ENCODE results near the gene IGF1.

IGF1 gene

DNA sequence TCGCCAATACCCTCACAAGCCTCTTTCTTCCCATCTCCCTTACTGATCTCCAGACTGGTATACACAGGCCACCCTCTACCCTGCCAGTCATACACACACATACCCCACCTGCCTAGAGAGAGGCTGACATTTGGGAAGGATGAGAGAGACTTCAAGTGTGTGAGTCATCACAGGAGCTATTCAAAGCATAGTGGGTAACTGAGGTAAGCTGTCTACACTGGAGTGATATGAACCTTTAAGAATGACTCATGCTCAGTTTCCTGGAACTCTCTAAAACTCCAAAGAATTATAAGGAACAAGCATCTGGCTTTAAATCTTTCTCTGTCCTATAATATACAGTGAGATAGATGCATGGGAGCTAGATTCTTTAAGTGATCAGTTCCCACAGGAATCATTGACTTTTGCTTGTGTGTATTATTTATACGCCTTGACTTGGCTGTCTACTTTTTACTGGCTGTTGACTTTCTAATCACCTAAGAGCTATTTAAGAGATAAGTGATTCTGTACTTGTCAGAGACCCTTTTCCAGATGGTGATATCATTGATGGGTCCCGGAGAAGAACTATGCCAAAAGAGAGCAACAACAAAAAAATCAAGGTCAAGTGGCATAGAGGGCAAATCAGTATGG, 5.8 kb downstream of the IGF1 start:
- H3K9me3 ChIP-seq (ENCODE audit: control insufficient read depth, low read length) = no peaks in the 10 kb centered on the region

GRCh38 chr12:102472496-102472895, 7.9 kb downstream of the IGF1 start:
- Histone ChIP-seq H3K27me3 (replicated peaks; ENCODE audit: control insufficient read depth, insufficient read depth, low read length) (no peaks in the 10 kb centered on the region), H3K9ac (ENCODE audit: low read length) (no peak overlapping the region), H3K4me1 (ENCODE audit: control insufficient read depth, insufficient read depth, low read length) (peaks cover 28% of the 10 kb centered on the region), H3K36me3 (ENCODE audit: control insufficient read depth, insufficient read depth, low read length, severe bottlenecking) (peaks cover 36% of the 10 kb centered on the region), H3K9me3 (ENCODE audit: control insufficient read depth, low read length) (no peaks in the 10 kb centered on the region), H3K4me3 (ENCODE audit: low read length) (no peak overlapping the region)
- DNase-seq (ENCODE audit: low read depth) = no peak

More for the DNA sequence above, 5.8 kb downstream of the IGF1 start:
- peaks cover 24% of the 10 kb centered on the region for H3K4me1 ChIP-seq (ENCODE audit: control insufficient read depth, insufficient read depth, low read length)
- no peak for DNase-seq (ENCODE audit: low read depth)
- peaks cover 30% of the 10 kb centered on the region for H3K36me3 ChIP-seq (ENCODE audit: control insufficient read depth, insufficient read depth, low read length, severe bottlenecking)
- H3K4me3 ChIP-seq (ENCODE audit: low read length) = no peak overlapping the region
- H3K9ac ChIP-seq (ENCODE audit: low read length) = no peak overlapping the region
- no peaks in the 10 kb centered on the region for H3K27me3 ChIP-seq (replicated peaks; ENCODE audit: control insufficient read depth, insufficient read depth, low read length)

- H3K9me3 ChIP-seq (ENCODE audit: control insufficient read depth, low read length) = no peaks in the 10 kb centered on the region
- no peaks in the 10 kb centered on the region for H3K27me3 ChIP-seq (replicated peaks; ENCODE audit: control insufficient read depth, insufficient read depth, low read length)
- no peak overlapping the region for H3K4me3 ChIP-seq (ENCODE audit: low read length)
- peaks cover 30% of the 10 kb centered on the region for H3K4me1 ChIP-seq (ENCODE audit: control insufficient read depth, insufficient read depth, low read length)
- H3K36me3 ChIP-seq (ENCODE audit: control insufficient read depth, insufficient read depth, low read length, severe bottlenecking) = peaks cover 36% of the 10 kb centered on the region
- no peak for DNase-seq (ENCODE audit: low read depth)
- H3K9ac ChIP-seq (ENCODE audit: low read length) = no peak overlapping the region
Measured at GRCh38 chr12:102471556-102471955, 8.8 kb downstream of the IGF1 start.

DNA sequence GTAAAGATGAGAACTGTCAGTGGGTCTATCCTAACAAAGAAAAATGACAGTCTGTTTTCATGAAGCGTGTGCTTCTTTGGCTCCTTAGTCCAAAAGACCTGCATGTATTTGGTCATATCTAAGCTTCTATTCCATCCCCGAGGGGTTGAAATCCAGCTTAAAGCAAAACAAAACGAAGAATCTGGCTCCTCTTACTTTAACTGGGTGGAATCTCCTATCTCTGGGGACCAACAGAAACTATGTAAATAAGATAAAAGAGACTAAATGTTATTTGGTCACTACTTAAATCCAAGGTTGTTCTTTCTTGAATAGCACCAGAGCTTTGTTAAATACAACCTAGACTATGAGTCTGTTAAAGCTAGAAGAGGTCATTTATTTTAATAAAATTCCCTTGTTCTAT, 9.4 kb downstream of the IGF1 start:
- peaks cover 36% of the 10 kb centered on the region for H3K36me3 ChIP-seq (ENCODE audit: control insufficient read depth, insufficient read depth, low read length, severe bottlenecking)
- peaks cover 30% of the 10 kb centered on the region for H3K4me1 ChIP-seq (ENCODE audit: control insufficient read depth, insufficient read depth, low read length)
- H3K27me3 ChIP-seq (replicated peaks; ENCODE audit: control insufficient read depth, insufficient read depth, low read length) = no peaks in the 10 kb centered on the region
- no peak overlapping the region for H3K9ac ChIP-seq (ENCODE audit: low read length)
- no peak overlapping the region for H3K4me3 ChIP-seq (ENCODE audit: low read length)
- H3K9me3 ChIP-seq (ENCODE audit: control insufficient read depth, low read length) = no peaks in the 10 kb centered on the region
- DNase-seq (ENCODE audit: low read depth) = no peak

- DNase-seq (ENCODE audit: low read depth) = peak; percentile 62
- H3K4me3 ChIP-seq (ENCODE audit: low read length) = no peak overlapping the region
- no peaks in the 10 kb centered on the region for H3K9me3 ChIP-seq (ENCODE audit: control insufficient read depth, low read length)
- H3K4me1 ChIP-seq (ENCODE audit: control insufficient read depth, insufficient read depth, low read length) = peaks cover 34% of the 10 kb centered on the region
- no peaks in the 10 kb centered on the region for H3K27me3 ChIP-seq (replicated peaks; ENCODE audit: control insufficient read depth, insufficient read depth, low read length)
- peak overlapping the region; percentile 50 for H3K9ac ChIP-seq (ENCODE audit: low read length)
- peaks cover 16% of the 10 kb centered on the region for H3K36me3 ChIP-seq (ENCODE audit: control insufficient read depth, insufficient read depth, low read length, severe bottlenecking)
Measured at GRCh38 chr12:102468261-102468915, 12.0 kb downstream of the IGF1 start.

DNA sequence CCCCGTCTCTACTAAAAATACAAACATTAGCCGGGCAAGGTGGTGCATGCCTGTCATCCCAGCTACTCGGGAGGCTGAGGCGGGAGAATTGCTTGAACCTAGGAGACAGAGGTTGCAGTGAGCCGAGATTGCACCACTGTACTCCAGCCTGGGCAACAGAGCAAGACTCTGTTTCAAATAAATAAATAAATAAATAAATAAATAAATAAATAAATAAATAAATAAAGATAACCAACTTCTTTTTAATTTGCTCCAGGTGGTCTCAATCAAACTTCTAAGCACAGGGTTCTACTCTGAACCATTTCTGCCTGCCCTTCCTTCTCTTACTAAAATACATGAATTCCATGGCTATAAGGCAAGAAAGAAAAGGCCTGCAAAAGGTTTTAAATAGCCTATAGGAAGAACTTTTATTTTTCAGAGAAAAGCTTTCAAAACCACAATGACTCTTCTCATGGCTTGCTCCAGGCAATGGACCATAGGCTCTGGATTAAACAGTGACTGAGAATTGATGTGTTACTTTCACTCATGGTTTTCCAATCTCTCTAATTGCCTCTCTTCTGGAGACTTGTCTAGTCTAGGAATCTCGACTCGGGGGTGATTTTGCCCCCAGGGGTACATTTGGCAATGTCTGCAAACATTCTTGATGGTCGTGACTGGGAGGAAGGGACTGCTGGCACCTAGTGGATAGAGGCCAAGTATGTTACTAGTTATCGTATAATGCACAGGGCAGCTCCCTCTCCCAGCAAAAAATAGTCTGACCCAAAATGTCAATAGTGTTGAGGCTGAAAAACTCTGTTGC, 14.4 kb downstream of the IGF1 start:
- H3K9ac ChIP-seq (ENCODE audit: low read length) = no peak overlapping the region
- peaks cover 11% of the 10 kb centered on the region for H3K36me3 ChIP-seq (ENCODE audit: control insufficient read depth, insufficient read depth, low read length, severe bottlenecking)
- no peaks in the 10 kb centered on the region for H3K9me3 ChIP-seq (ENCODE audit: control insufficient read depth, low read length)
- no peak overlapping the region for H3K4me3 ChIP-seq (ENCODE audit: low read length)
- peaks cover 51% of the 10 kb centered on the region for H3K4me1 ChIP-seq (ENCODE audit: control insufficient read depth, insufficient read depth, low read length)
- no peak for DNase-seq (ENCODE audit: low read depth)
- H3K27me3 ChIP-seq (replicated peaks; ENCODE audit: control insufficient read depth, insufficient read depth, low read length) = no peaks in the 10 kb centered on the region

- H3K4me1 ChIP-seq (ENCODE audit: control insufficient read depth, insufficient read depth, low read length) = peaks cover 45% of the 10 kb centered on the region
- H3K4me3 ChIP-seq (ENCODE audit: low read length) = peak overlapping the region; percentile 2
- peaks cover 4% of the 10 kb centered on the region for H3K36me3 ChIP-seq (ENCODE audit: control insufficient read depth, insufficient read depth, low read length, severe bottlenecking)
- no peaks in the 10 kb centered on the region for H3K9me3 ChIP-seq (ENCODE audit: control insufficient read depth, low read length)
- DNase-seq (ENCODE audit: low read depth) = no peak
- H3K27me3 ChIP-seq (replicated peaks; ENCODE audit: control insufficient read depth, insufficient read depth, low read length) = no peaks in the 10 kb centered on the region
- no peak overlapping the region for H3K9ac ChIP-seq (ENCODE audit: low read length)
Measured at GRCh38 chr12:102463659-102464249, 16.6 kb downstream of the IGF1 start.

GRCh38 chr12:102462795-102463465, 17.4 kb downstream of the IGF1 start:
- Histone ChIP-seq H3K9ac (ENCODE audit: low read length) (no peak overlapping the region), H3K4me3 (ENCODE audit: low read length) (peak overlapping the region; percentile 2), H3K4me1 (ENCODE audit: control insufficient read depth, insufficient read depth, low read length) (peaks cover 37% of the 10 kb centered on the region), H3K27me3 (replicated peaks; ENCODE audit: control insufficient read depth, insufficient read depth, low read length) (no peaks in the 10 kb centered on the region), H3K36me3 (ENCODE audit: control insufficient read depth, insufficient read depth, low read length, severe bottlenecking) (no peaks in the 10 kb centered on the region), H3K9me3 (ENCODE audit: control insufficient read depth, low read length) (no peaks in the 10 kb centered on the region)
- peak; percentile 90 for DNase-seq (ENCODE audit: low read depth)

DNA sequence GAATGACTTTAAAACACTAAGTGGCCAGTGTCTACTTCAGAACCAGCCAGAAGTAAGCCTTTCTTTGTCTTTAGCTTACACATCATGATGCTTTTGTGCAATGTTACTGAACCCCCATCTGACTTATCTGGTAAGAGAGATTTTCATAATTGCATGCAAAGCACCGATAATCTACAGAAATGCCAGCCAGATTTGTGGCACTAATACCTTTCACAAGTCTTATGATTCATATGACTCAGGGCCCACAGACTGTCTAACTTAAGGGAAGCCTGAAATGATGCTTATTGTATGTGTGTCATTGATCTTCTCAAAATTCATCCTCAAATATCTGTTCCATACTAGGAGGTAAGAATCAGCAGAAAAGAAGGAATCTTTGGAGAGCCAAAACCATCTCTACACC, 18.0 kb downstream of the IGF1 start:
- Histone ChIP-seq H3K9me3 (ENCODE audit: control insufficient read depth, low read length) (no peaks in the 10 kb centered on the region), H3K4me1 (ENCODE audit: control insufficient read depth, insufficient read depth, low read length) (peaks cover 32% of the 10 kb centered on the region), H3K27me3 (replicated peaks; ENCODE audit: control insufficient read depth, insufficient read depth, low read length) (no peaks in the 10 kb centered on the region), H3K4me3 (ENCODE audit: low read length) (no peak overlapping the region), H3K9ac (ENCODE audit: low read length) (no peak overlapping the region), H3K36me3 (ENCODE audit: control insufficient read depth, insufficient read depth, low read length, severe bottlenecking) (no peaks in the 10 kb centered on the region)
- DNase-seq (ENCODE audit: low read depth) = no peak

DNA sequence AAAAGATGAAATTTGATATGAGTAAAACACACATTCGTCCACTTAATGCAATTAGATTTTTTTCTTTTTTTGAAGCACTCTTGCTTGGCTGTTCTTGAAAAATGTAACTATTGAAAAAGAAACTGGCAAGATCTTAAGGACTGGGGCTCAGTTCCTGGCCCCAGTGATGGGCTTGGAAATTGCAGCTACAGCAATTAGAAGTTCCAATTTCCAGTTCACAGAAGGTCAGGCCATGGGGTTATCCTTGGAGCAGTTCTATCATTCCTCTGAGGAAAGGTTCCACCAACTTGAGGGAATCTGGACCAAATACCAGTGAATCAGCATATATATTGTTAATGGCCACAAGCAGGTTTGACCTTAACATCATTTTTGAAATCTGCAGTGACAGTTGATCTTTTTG, 18.9 kb downstream of the IGF1 start:
- no peaks in the 10 kb centered on the region for H3K9me3 ChIP-seq (ENCODE audit: control insufficient read depth, low read length)
- no peaks in the 10 kb centered on the region for H3K36me3 ChIP-seq (ENCODE audit: control insufficient read depth, insufficient read depth, low read length, severe bottlenecking)
- no peaks in the 10 kb centered on the region for H3K27me3 ChIP-seq (replicated peaks; ENCODE audit: control insufficient read depth, insufficient read depth, low read length)
- H3K9ac ChIP-seq (ENCODE audit: low read length) = no peak overlapping the region
- H3K4me1 ChIP-seq (ENCODE audit: control insufficient read depth, insufficient read depth, low read length) = peaks cover 30% of the 10 kb centered on the region
- DNase-seq (ENCODE audit: low read depth) = no peak
- H3K4me3 ChIP-seq (ENCODE audit: low read length) = no peak overlapping the region

DNA sequence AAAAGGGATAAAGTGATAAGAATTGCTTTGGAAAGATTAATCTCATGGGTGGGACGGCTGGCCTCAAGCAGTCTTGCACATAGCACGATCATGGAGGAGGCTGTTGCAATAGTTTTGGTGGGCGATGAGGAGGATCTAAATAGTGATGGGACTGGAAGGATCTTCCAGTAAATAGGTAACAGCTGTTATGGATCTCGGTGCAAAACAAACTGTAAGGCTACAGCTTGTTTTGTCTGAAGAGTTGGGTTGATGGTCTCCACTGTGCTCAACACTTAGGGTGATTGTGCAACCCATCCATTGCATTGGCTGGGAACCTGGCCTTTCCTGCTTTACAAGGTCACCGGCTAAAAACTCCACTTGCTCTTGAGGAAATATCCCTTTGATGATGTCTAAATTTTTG, 21.0 kb downstream of the IGF1 start:
- H3K9ac ChIP-seq (ENCODE audit: low read length) = no peak overlapping the region
- DNase-seq (ENCODE audit: low read depth) = no peak
- H3K36me3 ChIP-seq (ENCODE audit: control insufficient read depth, insufficient read depth, low read length, severe bottlenecking) = no peaks in the 10 kb centered on the region
- peaks cover 46% of the 10 kb centered on the region for H3K4me1 ChIP-seq (ENCODE audit: control insufficient read depth, insufficient read depth, low read length)
- no peaks in the 10 kb centered on the region for H3K9me3 ChIP-seq (ENCODE audit: control insufficient read depth, low read length)
- no peaks in the 10 kb centered on the region for H3K27me3 ChIP-seq (replicated peaks; ENCODE audit: control insufficient read depth, insufficient read depth, low read length)
- no peak overlapping the region for H3K4me3 ChIP-seq (ENCODE audit: low read length)

All from adipocyte (in vitro differentiated cells).